HPDE6-E6E7 (cell line): ENCODE data around the gene ATP2B3.

Experiments
- DNase-seq: peaks from one replicate; pipeline ENCODE4 v3.0.0; 2011; ENCODE audit warnings: missing footprints; ENCODE audit errors: extremely low spot score

The ATP2B3 gene

DNA sequence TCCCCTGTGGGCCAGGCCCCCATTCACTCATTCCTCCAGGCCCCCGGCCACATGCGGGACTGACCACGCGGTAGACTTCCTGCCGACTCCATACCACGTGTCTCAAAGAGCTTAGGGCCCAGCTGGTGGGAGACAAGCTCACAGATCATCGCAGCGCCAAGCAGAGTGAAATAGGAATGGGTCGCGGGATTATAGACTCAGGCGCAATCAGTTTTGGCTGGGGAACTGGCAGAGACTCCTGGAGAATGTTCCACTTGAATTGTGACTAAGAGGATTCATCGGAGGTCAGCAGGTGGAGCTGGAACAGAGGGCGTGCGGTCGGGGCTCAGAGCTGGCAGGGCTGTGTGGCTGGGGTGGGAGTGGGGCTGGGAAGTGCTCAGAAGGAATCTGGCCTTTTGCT, 15.6 kb downstream of the ATP2B3 start:
- DNase-seq = no peak

DNA sequence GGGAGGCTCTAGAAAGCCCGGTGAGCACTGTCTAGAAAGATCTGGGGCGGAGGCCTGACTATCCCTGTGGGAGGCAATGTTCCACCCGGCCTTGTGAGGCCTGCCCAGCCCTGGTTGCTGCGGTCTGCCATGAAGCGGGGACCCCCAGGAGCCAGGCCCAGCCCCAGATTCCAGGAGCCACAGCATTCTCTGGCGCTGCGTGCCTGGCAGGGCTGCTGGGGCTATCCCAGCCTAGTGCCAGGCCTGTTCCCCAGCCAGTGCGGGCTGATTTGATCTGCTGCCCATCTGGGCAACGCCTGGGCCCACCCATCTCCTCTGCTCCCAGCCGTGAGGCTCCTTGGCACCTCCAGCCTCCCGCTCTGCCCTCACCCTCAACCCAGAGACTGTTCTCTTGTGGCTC, 19.6 kb downstream of the ATP2B3 start:
- no peak for DNase-seq

GRCh38 chrX:153537526-153538295, 20.3 kb downstream of the ATP2B3 start:
- DNase-seq = no peak

DNA sequence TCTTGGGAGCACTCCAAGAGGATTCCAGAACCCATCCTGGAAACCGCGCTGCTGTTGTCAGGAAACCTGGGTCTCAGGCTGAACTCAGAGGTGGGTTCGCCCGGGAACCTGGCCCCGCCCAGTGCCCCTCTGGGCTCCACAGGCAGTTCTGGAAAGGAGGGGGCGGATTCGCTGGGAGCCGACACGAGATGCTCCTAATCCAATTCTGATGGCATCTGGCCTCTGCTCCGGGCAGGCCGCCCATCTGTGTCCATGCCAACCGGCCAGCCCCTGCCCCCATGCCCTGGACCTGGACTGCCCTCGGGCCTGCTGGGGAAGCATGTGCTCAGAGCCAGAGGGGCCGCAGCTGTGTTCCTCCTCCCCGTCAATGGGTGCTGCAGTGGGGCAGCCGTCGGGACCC, 21.0 kb downstream of the ATP2B3 start:
- DNase-seq = no peak

GRCh38 chrX:153539171-153539978, 21.9 kb downstream of the ATP2B3 start:
- peak; percentile 75 for DNase-seq

GRCh38 chrX:153539979-153540358, 22.5 kb downstream of the ATP2B3 start:
- DNase-seq = no peak

DNA sequence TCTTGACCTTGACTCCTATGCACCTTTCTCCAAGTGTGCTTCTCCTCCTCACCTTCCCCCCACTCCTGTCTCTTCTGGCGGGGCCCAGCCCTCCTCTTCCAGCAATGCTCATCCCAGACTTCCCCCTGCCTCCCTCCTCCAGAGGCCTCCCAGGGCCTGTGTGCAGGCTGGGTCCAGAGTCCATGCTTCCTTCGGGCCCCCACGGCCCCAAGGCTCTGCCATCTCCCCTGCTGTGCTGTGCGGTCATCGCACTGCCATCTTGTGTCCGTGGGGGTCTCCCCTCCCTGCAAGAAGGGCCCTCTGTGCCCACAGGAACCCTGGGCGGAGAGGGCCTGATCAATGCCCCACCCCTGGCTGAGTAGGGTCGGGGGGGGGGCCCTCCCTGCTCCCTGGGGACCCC, 27.3 kb downstream of the ATP2B3 start:
- DNase-seq = no peak

DNA sequence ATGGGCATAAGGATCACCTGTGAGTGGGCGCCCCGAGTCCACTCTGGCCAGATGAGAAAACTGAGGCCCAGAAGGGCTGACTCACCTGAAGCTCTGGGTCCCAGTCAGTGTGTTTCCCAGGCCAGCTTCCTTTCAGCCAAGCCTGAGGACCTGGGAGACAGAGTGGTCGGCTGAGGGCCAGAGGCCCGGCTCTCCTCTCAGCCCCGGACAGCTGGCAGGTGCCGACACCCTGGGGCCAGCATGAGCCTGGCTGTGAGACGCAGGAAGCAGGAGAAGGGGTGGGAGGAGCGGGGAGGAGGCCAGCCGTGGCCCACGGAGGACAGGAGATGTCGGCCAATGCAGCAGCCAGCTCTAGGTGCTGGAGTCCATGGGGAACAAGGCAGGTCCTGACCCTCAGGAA, 28.9 kb downstream of the ATP2B3 start:
- no peak for DNase-seq

GRCh38 chrX:153547195-153547594, 29.8 kb downstream of the ATP2B3 start:
- no peak for DNase-seq

GRCh38 chrX:153549231-153549630, 31.8 kb downstream of the ATP2B3 start:
- DNase-seq = no peak

DNA sequence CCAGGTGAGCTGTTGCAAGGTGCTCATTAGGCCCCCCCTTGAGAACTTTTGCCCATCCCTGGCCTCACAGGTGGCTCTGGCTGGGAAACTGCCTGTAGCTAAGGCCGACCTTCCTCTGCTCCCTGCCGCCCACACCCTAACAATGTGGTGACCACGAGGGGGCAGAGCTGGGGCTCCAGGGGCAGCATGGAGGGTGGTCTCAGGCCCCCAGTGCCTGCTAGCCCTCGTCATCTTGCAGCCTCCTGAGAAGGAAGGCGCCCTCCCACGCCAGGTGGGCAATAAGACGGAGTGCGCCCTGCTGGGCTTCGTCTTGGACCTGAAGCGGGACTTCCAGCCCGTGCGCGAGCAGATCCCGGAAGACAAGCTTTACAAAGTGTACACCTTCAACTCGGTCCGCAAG, 32.4 kb downstream of the ATP2B3 start:
- no peak for DNase-seq

DNA sequence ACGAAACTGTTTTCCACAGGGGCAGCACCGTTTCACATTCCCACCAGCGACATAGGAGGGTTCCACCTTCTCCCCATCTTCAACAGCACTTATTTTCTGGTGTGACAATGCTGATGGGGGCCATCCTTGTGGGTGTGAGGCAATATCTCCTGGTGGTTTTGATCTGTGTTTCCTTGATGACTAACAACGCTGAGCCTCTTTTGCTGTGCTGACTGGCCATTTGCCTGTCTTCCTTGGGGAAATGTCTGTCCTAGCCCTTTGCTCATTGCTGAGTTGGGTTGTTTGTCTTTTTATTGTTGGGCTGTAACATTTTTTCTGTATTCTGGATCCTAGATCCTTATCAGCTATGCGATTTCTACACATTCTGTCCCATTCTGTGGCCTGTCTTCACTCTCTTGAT, 33.7 kb downstream of the ATP2B3 start:
- DNase-seq = no peak

- peak; percentile 82 for DNase-seq
These were observed 37.2 kb downstream of the ATP2B3 start for GRCh38 chrX:153554519-153555167.

GRCh38 chrX:153556767-153557166, 39.3 kb downstream of the ATP2B3 start:
- DNase-seq = no peak

DNA sequence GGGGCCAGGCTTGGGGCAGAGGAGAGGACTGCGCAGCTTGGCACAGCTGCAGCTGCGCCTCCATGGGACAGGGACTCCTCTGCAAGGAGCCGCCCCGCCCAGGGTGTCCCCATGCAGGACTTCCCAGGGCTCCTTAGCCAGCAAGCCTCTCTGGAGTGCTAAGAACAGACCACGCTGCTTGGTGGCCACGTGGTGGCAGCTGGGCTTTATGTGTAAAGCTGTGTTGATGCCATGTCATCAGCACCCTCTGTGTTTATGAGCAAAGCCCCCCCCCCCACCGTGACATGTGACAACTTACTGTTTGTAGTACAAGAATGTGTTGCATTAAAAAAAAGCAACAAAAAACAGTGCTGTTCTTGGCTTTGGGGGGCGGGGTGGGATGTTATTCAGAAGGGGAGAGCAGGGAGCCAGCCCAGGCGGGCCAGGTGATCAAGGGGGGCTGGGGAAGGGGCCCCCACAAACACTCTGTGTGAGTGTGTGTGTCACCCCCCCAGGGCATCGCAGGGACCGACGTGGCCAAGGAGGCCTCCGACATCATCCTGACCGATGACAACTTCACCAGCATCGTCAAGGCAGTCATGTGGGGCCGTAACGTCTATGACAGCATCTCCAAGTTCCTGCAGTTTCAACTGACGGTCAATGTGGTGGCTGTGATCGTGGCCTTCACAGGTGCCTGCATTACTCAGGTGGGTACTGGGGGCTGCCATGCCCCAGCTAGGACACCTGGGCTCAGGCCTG, 40.3 kb downstream of the ATP2B3 start:
- no peak for DNase-seq

DNA sequence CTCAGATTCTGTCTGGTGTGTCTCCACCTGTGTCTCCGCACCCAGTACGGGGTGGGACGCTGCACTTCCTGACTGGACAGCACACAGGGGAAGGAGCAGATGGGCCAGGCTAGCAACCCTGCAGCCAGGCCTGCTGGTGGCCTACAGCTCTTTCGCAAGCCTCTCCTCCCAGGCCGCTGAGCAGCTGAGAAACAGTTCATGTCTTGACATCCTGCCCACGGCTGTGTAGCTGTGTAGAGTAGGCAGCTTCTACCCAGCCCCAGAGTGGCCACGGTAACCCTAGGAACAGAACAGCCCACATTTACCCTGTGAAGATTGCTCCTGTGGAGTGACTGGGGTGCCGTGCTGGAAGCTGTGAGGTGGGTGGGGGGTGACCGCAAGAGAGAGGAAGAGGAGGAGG, 42.6 kb downstream of the ATP2B3 start:
- DNase-seq = no peak

DNA sequence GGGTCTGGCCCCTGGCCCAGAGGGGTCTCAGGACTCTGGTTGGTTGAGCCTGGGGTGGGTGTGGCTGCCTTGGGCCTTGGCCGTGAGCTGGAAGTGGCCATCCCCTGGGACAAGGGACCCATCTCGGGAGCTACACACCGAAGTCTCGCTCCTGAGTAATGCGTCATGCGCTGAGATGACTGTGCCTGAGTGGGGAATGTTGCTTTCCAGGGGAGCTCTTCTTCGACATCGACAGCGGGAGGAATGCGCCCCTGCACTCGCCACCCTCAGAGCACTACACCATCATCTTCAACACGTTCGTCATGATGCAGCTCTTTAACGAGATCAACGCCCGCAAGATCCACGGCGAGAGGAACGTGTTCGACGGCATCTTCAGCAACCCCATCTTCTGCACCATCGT, 43.0 kb downstream of the ATP2B3 start:
- DNase-seq = no peak

GRCh38 chrX:153561337-153561736, 43.9 kb downstream of the ATP2B3 start:
- DNase-seq = no peak

DNA sequence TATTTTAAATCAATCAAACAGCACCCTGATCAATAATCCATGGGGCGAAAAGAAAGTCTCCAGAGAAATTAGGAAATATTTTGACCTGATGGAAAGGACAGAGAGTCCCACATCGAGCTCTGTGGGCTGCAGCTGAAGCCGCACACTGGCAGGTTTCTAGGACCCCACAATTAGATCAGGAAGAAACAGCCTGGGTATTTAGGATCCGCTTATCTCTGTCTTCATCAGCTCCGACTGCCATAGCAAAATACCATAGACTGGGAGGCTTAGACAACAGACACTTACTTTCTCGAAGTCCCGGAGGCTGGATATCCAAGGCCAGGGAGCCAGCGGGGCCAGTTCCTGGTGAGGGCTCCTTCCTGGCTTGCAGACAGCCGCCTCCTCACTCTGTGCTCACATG, 45.1 kb downstream of the ATP2B3 start:
- DNase-seq = no peak

DNA sequence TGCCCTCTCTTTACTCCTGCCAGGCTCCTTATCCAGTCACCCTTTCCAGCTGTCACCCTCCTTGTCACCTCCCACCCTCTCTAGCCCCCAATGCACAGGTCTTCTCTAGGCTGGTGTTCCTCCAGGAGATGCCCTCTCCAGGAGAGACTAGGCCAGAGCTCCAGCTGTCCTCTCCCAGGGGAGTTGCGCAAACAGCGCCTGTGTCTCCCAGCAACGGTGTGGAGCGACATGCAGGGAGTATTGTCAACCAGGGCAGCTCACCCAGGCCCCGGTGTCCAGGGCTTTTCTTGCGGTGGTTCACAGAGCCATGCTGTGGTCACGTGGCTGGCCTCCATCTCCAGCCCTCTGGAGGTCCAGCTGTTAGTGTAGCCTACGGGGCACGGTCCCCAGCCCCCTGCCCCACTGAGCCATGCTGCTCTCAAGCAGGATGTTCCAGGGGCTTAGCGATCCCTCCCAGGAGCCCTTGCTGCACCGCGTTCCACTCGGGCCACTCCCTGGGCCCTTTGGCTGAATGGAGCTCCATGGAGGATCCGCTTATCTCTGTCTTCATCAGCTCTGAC, 46.7 kb downstream of the ATP2B3 start:
- no peak for DNase-seq

GRCh38 chrX:153565996-153566580, 48.6 kb downstream of the ATP2B3 start:
- no peak for DNase-seq
